Cardiac muscle cell (in vitro differentiated cells and primary cell): ENCODE data around the gene PRSS36. TPM values are rescaled to one million over a fixed set of nuclear protein-coding genes. Genes with fewer than 3 reads are reported as not detected.
"Not testable (repeated sequence)": the region's sequence is repeated elsewhere in the genome, so short reads cannot be mapped to it uniquely, and the experiment has no call there.

Experiments
- DNase-seq, 2 donors: peaks; one replicate each; pipeline versions ENCODE4 v3.0.0 to v3.0.0-alpha.2; 2010 to 2017; ENCODE audit warnings: low read depth in 1 of 2, low spot score in 1 of 2
- H3K27ac ChIP-seq: fragments of 200-600 bp; sonication (generic); 2 replicates; pipeline ENCODE4 v1.5.1; 2016
- H3K27me3 ChIP-seq: fragments of 200-600 bp; sonication (generic); 2 replicates; pipeline ENCODE4 v1.6.0; 2016; ENCODE audit warnings: control low read depth
- H3K36me3 ChIP-seq: fragments of 200-600 bp; sonication (generic); 2 replicates; pipeline ENCODE4 v1.5.1; 2016; ENCODE audit warnings: control low read depth
- H3K4me1 ChIP-seq: fragments of 200-600 bp; sonication (generic); 2 replicates; pipeline ENCODE4 v1.8.1; 2017; ENCODE audit warnings: low read depth, mild to moderate bottlenecking, mixed run types
- H3K4me3 ChIP-seq: fragments of 200-600 bp; sonication (generic); 2 replicates; pipeline ENCODE4 v1.5.1; 2016; ENCODE audit warnings: mild to moderate bottlenecking
- H3K9me3 ChIP-seq: fragments of 200-600 bp; sonication (generic); 2 replicates; pipeline ENCODE4 v1.5.1; 2017; ENCODE audit warnings: low read depth, mild to moderate bottlenecking, control low read depth
- polyA plus RNA-seq: library from polyadenylated mRNA; unstranded; fragments of >200 nt; fragmentation: Nextera tagmentation; extraction: Ambion mirVana; gene quantifications from 2 replicates; pipeline ENCODE4 v1.2.1, GENCODE V29; 2016
- total RNA-seq: library from RNA; depleted of rRNA; stranded (reverse); fragments of >200 nt; gene quantifications from 2 replicates; pipeline ENCODE4 v1.2.3, GENCODE V29; 2016
- TF ChIP-seq, protein P1 (sequence below): IDR thresholded peaks from 2 replicates; pipeline ENCODE4 v1.5.1; 2012; ENCODE audit warnings: low read depth, mild to moderate bottlenecking, low read length

The PRSS36 gene
- total and polyA plus RNA-seq, 2 experiments from 2014 or later, result 0.63 to 1.8 TPM

DNA sequence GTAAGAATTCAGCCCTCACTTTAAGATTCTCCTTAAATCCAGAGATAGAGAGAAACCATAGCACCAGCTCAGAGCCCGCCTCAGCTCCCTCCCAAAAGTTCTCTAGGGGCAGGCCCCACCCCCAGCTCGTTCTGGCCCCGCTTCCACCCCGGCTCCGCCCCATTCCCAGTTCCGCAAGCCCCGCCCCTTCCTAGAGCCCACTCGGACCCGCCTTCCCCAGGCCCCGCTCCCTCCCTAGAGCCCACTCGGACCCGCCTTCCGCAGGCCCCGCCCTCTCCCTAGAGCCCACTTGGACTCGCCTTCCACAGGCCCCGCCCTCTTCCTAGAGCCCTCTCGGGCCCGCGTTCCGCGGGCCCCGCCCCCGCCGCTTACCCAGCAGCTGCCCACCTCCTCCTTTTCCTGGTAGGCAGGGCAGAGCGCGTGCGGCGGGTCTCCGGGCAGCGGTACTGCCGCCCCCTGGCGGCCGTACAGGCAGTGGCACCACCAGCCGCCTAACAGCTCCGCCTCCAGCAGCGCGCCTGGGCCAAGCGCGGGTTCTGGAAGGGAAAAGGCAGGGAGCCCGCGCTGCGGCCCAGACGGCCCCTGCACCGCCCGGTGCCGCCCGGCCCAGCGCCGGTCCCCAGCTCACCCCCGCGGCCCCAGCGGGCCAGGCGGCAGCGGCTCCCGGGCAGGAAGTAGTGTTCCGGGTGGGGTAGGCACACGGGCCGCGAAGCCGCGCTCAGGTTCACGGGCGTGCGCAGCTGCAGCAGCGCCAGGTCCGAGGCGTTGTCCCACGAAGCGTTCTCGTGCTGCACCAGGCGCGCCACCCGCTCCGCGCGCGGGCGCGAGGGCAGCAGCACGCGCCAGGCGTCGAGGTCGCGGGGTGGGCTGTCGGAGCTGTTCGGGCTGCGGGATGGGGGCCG lies 7.5 kb downstream of the PRSS36 start:
- Histone ChIP-seq H3K4me1 (peaks cover 7% of the 10 kb centered on the region), H3K27me3 (peaks cover 18% of the 10 kb centered on the region), H3K9me3 (no peaks in the 10 kb centered on the region), H3K27ac (peak overlapping the region; percentile 79), H3K36me3 (no peaks in the 10 kb centered on the region), H3K4me3 (peak overlapping the region; percentile 25)
- peak; percentile 100 for DNase-seq
- TF ChIP-seq, protein P1, sequence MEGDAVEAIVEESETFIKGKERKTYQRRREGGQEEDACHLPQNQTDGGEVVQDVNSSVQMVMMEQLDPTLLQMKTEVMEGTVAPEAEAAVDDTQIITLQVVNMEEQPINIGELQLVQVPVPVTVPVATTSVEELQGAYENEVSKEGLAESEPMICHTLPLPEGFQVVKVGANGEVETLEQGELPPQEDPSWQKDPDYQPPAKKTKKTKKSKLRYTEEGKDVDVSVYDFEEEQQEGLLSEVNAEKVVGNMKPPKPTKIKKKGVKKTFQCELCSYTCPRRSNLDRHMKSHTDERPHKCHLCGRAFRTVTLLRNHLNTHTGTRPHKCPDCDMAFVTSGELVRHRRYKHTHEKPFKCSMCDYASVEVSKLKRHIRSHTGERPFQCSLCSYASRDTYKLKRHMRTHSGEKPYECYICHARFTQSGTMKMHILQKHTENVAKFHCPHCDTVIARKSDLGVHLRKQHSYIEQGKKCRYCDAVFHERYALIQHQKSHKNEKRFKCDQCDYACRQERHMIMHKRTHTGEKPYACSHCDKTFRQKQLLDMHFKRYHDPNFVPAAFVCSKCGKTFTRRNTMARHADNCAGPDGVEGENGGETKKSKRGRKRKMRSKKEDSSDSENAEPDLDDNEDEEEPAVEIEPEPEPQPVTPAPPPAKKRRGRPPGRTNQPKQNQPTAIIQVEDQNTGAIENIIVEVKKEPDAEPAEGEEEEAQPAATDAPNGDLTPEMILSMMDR, result peak; percentile 86

DNA sequence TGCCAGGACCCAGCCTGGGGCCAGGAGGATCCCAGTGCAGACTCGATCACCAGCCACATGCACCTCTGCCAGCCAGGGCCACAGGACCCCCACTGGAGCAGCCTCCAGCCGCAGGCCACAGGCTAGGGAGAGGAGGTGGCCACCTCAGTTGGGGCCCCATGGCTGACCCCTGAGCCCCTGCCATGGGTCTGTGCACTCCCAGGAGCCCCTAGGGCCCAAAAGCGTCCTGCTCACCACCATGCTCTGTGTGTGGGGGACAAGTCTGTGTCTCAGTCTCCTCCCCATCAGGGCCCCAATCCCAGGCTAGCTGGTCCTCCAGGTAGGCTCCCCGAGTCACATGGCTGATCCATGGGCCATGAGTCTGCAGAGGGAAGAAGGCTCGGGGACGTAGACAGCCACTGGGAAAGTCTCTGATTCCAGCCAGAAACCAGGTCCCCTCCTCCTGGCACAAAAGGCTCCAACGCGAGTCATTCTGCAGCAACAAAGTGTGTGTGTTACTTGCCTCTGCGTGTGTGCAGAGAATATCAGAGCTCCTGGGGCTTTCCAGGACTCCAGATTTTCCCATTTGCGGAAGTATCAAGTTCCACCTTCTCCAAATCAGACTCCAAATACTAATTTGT lies 8.3 kb downstream of the PRSS36 start:
- Histone ChIP-seq H3K36me3 (no peaks in the 10 kb centered on the region), H3K9me3 (no peaks in the 10 kb centered on the region), H3K4me1 (peaks cover 7% of the 10 kb centered on the region), H3K27me3 (peaks cover 10% of the 10 kb centered on the region), H3K4me3 (peak overlapping the region; percentile 12), H3K27ac (peak overlapping the region; percentile 79)
- DNase-seq, result no peak
- TF ChIP-seq, protein P1, result no peak

DNA sequence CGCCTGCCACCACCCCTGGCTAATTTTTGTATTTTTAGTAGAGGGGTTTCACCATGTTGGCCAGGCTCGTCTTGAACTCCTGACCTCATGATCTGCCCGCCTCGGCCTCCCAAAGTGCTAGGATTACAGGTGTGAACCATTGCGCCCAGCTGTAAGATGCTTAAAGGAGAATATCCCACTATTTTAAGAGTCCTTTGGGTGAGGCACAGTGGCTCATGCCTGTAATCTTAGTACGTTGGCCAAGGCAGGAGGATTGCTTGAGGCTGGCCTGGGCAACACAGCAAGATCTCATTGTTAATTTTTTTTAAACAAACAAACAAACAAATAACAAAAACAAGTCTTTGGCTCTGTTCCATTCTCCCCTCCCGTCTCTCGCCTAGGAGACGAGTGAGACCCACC lies 8.8 kb downstream of the PRSS36 start:
- not testable (repeated sequence) for H3K4me1 ChIP-seq, H3K27me3 ChIP-seq, H3K36me3 ChIP-seq, H3K4me3 ChIP-seq, H3K9me3 ChIP-seq, DNase-seq
- H3K27ac ChIP-seq, result peak overlapping the region; percentile 79

DNA sequence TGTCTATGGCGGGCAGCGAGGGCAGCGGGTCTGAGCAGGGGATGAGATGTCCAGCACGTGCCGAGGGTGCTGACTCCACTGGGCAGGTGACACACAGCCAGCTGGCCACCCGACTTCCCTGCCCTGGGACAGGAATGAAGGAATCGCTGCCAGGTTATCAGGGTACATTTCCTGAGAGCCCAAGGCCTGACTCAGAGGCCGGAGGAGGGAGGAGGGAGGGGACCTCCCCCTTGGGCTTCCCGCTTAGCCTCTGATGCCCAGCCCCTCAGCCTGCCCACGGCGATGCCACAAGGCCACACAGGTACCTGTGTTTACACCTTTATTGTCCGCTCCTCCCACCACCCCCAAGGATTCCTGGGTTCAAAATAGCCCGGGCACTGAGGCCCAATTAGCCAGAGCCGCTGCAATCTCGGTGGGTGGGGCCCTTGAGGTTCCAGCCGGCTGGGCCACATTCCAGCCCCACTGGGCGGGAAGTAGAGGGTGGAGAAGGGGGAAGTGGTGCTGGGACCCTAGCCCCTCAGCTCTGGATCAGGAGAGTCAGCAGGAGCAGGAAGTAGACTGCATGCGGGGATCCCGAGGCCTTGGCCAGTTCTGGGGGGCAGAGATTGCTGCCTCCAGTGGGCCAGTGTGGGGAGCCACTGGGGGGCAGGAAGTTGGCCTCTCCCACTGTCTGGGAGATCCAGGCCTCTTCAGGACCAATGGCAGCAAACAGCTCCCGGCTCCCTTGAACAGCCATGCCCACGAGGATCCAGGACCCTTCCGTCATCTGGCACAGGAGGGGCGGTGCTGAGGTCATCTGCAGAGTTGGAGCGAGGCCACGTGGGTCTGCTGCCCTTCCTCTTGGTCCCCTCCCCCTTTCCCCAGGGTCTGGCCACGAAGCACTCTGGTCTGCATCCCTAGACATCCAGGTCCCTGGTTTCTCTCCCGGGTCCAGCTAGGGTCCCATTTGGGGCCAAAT lies 11.0 kb downstream of the PRSS36 start:
- TF ChIP-seq, protein P1, result no peak
- Histone ChIP-seq H3K27me3 (no peaks in the 10 kb centered on the region), H3K36me3 (no peaks in the 10 kb centered on the region), H3K27ac (no peak overlapping the region), H3K4me3 (no peak overlapping the region), H3K9me3 (no peaks in the 10 kb centered on the region), H3K4me1 (peaks cover 14% of the 10 kb centered on the region)
- DNase-seq, result peak in 1 of 2 donors; percentile 64

DNA sequence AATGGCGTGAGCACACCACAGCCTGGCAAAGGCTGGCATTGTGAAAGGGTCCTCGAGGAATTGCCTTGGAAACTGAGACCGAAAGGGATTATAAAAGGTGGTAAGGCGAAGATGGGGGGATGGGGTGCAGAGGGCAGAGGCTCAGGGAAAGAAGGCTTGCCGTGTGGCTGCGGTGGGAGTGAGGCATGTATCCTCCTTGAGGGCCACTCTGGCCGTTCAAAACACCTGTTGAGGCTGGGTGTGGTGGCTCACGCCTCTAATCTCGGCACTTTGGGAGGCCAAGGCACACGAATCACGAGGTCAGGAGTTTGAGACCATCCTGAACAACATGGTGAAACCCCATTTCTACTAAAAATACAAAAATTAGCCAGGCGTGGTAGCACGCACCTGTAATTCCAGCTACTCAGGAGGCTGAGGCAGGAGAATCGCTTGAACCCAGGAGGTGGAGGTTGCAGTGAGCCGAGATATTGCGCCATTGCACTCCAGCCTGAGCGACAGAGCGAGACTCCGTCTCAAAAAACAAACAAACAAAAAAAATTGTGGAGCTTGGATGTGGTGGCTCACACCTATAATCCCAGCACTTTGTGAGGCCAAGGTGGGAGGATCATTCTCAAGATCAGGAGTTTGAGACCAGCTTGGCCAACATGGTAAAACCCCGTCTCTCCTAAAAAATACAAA lies 12.9 kb downstream of the PRSS36 start:
- not testable (repeated sequence) for H3K27ac ChIP-seq, DNase-seq, H3K27me3 ChIP-seq, H3K4me3 ChIP-seq, H3K9me3 ChIP-seq, H3K36me3 ChIP-seq
- peaks cover 14% of the 10 kb centered on the region for H3K4me1 ChIP-seq

DNA sequence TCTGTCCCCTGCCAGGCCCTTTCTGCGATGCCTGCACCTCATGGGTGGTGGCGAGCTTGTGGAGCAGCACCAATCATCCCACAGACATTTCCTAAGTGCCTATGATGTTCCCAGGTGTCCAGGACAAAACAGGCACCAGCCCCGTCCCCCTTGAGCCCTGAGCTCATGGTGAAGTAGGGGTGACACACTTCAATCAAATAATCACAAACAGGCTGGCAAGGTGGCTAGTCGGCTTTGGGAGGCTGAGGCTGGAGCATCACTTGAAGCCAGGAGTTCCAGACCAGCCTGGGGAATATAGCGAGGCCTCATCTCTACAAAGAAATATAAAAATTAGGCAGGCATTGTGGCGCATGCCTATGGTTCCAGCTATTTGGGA lies 13.6 kb downstream of the PRSS36 start:
- Histone ChIP-seq H3K9me3 (no peaks in the 10 kb centered on the region), H3K27ac (no peak overlapping the region), H3K27me3 (no peaks in the 10 kb centered on the region), H3K4me1 (peaks cover 7% of the 10 kb centered on the region), H3K4me3 (no peak overlapping the region), H3K36me3 (peaks cover 1% of the 10 kb centered on the region)
- TF ChIP-seq, protein P1, result no peak
- DNase-seq, result no peak
